ENCODE data around the gene PPP1CC.
A peak's percentile ranks its signal among the peaks of the same experiment; 100 is the strongest.

The PPP1CC gene

GRCh38 chr12:110687396-110688169 lies 55.1 kb downstream of the PPP1CC start:
- DNase-seq (ENCODE audit: low spot score) = no peak

DNA sequence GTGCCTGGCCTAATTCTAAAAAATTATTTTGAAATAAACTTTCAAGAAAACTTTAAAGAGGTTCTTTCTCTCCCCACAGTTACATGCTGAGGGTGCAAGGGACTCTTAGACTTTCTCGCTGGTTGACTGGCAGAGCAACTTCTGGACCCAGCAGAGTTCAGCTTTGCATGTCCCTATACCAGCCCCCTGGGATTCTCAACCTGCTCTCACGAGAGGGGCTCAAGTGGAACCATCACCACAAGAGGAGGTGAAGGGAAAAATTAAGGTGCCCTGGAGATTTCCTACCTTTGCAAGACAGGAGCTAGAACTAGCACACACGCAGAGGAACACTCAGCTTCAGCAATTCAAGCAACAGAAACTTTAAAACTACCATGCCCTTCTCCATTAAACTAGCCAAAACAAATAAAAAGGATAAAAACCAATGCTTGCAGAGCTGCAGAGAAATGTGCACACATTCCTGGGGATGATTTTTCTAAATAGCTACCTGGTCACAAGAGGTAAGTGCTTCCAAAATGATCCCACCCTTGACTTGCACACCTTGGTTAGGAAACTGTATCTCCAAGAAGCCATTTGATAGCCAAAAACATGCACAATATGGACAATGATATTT lies 56.3 kb downstream of the PPP1CC start:
- no peak for DNase-seq (ENCODE audit: low spot score)

GRCh38 chr12:110684312-110684836 lies 58.3 kb downstream of the PPP1CC start:
- DNase-seq (ENCODE audit: low spot score) = no peak

- no peak for DNase-seq (ENCODE audit: low spot score)
These were observed 58.8 kb downstream of the PPP1CC start for GRCh38 chr12:110683888-110684287.

- DNase-seq (ENCODE audit: low spot score) = no peak
These were observed 62.7 kb downstream of the PPP1CC start for GRCh38 chr12:110680032-110680431.

GRCh38 chr12:110679201-110679600 lies 63.5 kb downstream of the PPP1CC start:
- DNase-seq (ENCODE audit: low spot score) = no peak

DNA sequence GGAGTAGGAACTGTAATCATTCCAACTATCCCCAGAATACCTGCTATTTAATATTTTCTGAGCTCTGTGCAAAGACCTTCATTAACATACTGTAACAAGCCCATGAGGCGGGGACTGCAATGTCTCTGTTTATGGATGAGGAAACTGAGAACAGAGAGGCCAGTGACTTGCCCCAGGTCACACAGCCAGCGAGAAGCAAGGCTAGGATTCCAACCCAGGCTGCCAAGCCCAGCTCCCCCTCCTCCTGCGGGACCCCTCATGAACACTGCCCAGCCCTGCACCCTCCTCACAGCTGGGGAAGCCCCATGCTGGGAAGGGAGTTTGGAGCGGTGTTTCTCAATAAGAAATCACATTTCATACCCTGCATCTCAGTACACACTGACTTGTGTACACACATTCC lies 64.7 kb downstream of the PPP1CC start:
- no peak for DNase-seq (ENCODE audit: low spot score)

- no peak for DNase-seq (ENCODE audit: low spot score)
These were observed 65.3 kb downstream of the PPP1CC start for GRCh38 chr12:110677206-110677911.

DNA sequence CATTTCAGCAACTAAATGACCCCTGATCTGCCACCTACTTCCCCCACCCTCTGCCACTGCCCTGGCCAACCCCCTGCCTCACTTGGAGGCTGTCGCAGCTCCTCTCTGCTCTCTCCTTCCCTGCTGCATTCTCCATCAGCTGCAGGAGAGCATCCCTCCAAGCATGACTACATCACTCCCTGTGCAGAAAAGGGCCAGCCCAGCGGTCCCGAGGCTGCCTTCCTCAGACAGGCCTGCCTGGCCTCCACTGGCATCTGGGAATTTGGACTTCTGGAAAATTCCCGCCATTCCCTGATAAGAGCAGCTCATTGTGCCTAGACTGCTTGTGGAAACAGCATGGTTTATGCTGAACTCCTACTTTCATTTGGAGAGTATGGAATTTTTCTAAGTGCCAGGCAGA lies 66.5 kb downstream of the PPP1CC start:
- no peak for DNase-seq (ENCODE audit: low spot score)

DNA sequence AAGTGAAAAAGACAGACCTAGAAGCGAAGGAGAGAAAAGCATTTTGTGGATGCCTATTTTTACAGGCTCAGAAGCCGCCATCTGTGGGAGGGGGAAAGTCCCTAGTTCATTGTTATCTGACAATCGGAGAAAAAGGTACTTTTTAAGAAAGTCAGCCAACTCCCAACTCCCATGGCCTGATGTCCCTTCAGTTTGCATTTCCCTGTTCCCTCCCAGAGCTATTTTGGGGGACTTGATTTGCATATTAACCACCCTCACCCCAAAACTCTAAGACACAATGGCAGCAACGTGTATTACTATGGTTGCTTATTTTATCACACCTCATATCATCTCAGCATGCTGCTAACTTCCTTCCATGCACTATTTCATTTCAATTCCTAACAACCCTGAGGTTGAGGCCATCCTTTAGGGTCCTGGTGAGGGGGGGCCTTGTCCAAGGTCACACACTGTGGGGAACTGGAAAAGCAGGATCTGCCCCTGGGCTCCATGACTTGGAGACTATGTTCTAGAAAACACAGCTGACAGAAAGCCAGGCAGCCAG lies 72.5 kb downstream of the PPP1CC start:
- DNase-seq (ENCODE audit: low spot score) = peak; percentile 25
